ENCODE data around the gene HOXA7.

Gene HOXA7

GRCh38 chr7:27156508-27156898, at the start of gene HOXA7:
TSS of gene HOXA7 (minus strand) at chr7:27156675. CDS start at chr7:27156545, 130 bp downstream.
- DNase-seq (ENCODE audit: low read depth), result no peak

GRCh38 chr7:27205325-27206280, 49.1 kb upstream of the HOXA7 start:
- DNase-seq (ENCODE audit: low read depth), result no peak

- DNase-seq (ENCODE audit: low read depth), result no peak
Measured at GRCh38 chr7:27204851-27205322, 48.4 kb upstream of the HOXA7 start.

DNA sequence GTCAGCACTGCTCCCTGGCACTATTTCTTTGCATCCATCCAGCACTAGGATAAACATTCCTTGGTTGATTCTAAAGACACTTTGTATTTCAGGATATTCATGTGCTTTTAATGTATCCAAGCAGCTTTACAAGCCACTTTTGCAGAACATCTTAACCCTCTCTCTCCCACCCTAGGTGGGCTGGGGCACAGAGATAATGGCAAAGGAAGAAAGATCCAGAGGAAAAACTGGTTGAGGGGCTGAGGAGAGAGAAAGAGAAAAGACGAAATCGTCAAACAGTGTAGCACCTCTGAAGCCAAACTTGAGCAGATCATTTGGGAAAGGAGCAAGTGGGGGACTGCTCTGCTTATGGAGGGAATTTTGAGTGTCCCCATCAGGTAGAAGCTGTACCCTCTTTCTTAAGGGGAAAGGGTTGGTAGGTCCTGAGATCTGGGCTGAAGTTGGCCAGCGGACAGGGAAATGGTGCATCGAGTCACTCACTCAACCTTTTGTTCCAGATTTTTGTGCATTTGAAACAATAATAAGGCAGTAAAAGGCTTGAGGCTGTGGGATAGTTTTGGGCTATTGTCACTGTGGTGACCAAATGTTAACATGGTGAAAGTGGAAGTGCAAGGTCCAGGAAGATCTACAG, 47.6 kb upstream of the HOXA7 start:
- DNase-seq (ENCODE audit: low read depth), result no peak

DNA sequence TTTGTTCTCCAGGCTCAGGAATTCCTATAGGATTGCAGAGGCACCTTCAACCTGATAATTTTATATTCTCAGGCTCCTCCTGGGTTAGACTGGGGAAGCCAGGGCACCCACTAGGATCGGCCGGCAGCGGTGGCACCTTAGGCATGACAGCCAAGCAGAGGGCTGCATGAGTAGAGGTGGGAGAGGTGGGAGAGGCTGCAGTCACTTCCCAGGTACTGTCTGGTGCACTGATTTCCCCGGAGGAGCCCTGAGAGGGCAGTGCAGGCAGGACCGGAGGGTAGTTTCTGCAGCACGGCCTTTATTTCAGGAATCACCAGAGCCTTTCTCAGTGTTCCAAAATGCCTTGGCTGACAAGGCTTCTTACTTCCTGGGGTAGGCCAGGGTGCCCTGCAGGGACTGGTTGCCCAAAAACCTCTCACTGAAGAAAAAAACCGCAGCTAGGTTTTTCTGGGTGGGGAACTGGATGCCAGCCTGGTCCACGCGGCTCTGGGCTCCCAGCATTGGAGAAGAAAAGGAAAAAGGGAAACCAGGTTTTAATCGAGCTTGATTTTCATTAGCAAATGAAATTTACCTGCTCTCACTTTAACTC, 47.0 kb upstream of the HOXA7 start:
- no peak for DNase-seq (ENCODE audit: low read depth)

DNA sequence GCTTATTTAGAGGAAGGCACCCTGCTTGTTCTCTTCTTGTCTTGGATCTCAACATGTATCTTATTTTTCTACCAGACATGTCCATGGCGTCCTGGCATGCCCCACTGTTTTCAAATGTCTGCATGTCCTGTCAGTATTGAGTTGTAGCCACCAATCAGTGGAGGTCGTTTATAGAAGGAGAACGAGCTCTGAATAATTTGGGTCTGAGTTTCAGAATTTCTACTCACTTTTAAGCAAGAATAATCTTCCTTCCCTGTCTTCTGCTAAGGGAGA, 46.3 kb upstream of the HOXA7 start:
- no peak for DNase-seq (ENCODE audit: low read depth)

- DNase-seq (ENCODE audit: low read depth), result no peak
Measured at GRCh38 chr7:27202018-27202861, 45.8 kb upstream of the HOXA7 start.

DNA sequence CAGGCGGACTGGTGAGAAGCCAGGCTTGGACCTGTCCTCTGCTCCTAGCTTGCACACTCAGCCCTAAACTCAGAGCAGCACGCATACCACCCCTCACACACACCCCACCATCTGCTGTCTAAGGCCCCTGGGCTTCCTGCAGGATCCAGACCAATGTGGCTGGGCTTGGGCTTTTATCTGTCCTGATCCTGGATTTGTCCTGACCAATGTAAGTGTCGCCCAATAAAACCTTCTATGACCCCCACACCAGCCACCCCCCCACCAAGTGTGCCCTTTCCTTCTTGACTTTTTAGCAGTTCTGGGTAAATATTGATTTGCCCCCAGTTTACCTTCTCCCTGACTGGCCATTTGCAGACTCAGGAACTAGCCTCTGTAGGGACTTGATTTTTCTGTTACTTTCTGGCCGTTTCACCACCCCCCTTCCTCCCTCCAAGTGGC, 45.1 kb upstream of the HOXA7 start:
- no peak for DNase-seq (ENCODE audit: low read depth)

GRCh38 chr7:27200761-27201579, 44.5 kb upstream of the HOXA7 start:
- no peak for DNase-seq (ENCODE audit: low read depth)

GRCh38 chr7:27199849-27200760, 43.6 kb upstream of the HOXA7 start, which contains the start of gene HOXA13:
TSS of gene HOXA13 (minus strand) at chr7:27200091. CDS start at chr7:27200077, 14 bp downstream.
- DNase-seq (ENCODE audit: low read depth), result no peak

GRCh38 chr7:27198871-27199801, 42.7 kb upstream of the HOXA7 start:
- DNase-seq (ENCODE audit: low read depth), result no peak

GRCh38 chr7:27198138-27198841, 41.8 kb upstream of the HOXA7 start:
- no peak for DNase-seq (ENCODE audit: low read depth)

DNA sequence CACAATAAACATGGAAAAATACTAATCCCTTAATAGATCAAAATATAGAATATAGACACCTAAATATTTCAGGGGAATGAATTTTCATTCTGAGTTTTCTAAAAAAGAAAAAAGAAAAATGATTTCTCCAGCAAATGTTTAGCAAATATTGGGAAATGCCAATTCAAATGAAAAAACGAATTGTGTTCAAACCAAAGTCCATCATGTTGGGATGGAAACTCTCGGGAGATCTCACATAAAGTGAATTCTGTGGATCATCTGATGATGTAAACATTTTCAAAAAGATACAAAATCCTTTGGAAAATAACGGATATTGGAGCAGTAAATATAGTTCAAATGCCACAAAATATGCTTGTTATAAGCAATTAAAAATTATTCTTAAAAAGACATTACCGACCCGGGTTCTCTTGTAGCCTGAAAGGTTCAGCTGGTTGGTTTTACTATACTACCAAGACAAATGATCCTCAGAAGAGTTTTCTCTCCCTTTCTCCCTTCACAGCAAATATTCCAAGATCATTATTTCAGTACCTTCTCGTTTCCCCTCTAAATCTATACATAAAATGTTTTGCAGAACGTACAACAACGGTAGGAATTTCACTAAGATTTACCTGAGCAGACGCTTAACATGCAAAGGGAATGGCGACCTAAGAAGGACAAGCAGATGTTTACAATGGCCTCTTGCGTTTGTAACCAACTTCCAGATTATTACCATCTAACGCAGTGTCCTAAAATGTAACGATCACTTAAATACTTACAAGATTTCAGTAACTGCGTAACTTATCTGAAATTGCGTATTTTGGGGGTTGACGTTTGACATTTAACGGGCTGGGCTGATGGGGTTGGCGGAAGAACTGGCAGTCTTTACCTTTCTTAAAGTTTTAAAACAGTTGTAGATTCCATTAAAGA, 40.9 kb upstream of the HOXA7 start:
- DNase-seq (ENCODE audit: low read depth), result no peak

DNA sequence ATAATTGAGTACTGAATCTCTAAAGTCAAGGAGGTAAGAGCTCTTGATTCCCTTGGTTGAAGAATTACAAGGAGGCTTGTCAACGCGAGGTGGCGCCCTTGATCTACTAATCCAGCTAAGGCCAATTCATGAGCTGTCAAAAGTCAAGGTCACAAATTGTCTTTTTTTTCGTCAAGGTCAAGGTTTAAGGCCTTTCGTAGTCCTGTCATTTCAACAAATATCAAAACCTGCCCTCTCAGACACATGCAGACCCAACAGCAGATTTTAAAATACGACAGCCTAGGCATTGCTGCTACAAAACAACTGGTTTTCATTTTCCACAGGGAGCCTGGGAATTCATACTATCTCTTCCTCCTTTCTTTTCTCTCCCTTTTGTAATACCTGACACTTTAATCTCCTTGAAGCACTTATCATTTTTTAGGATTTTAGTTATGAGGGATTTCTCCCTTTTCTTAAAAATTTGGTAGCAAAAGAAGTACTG, 39.9 kb upstream of the HOXA7 start:
- DNase-seq (ENCODE audit: low read depth), result no peak

- DNase-seq (ENCODE audit: low read depth), result no peak
Measured at GRCh38 chr7:27194686-27195379, 38.4 kb upstream of the HOXA7 start.

DNA sequence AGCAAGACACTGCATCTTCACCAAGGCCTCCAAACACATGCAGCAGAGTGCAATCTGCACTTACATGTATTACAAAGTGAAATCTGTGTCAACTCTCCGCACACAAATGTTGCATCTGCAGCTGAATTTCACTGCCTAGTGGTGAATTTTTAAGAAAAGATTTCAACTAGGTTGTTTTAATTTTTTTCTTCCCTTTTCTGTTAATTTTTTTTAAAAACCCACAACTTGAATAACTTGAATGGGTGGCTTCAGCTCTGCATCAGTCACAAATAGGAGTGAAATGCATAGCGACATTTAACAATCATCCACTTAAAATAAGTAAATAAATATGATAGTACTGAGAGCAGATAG, 37.5 kb upstream of the HOXA7 start:
- DNase-seq (ENCODE audit: low read depth), result no peak
